ENCODE results near the gene HTD2.
"Not testable (repeated sequence)": the region's sequence is repeated elsewhere in the genome, so short reads cannot be mapped to it uniquely, and the experiment has no call there.

The HTD2 gene

GRCh38 chr3:58269356-58269755, 37.0 kb upstream of the HTD2 start:
- no peak overlapping the region for H3K27ac ChIP-seq
- TF ChIP-seq CTCF (conservative IDR thresholded peaks at IDR 0.05) = no peak

- TF ChIP-seq CTCF (conservative IDR thresholded peaks at IDR 0.05) = no peak
These were observed 35.8 kb upstream of the HTD2 start for GRCh38 chr3:58270485-58270884.

GRCh38 chr3:58271901-58272501, 34.3 kb upstream of the HTD2 start:
- TF ChIP-seq CTCF (conservative IDR thresholded peaks at IDR 0.05) = no peak
- no peak overlapping the region for H3K27ac ChIP-seq

More at GRCh38 chr3:58270485-58270884, 35.8 kb upstream of the HTD2 start:
- H3K27ac ChIP-seq = no peak overlapping the region

GRCh38 chr3:58272891-58273290, 33.4 kb upstream of the HTD2 start:
- TF ChIP-seq CTCF (conservative IDR thresholded peaks at IDR 0.05) = no peak
- no peak overlapping the region for H3K27ac ChIP-seq

GRCh38 chr3:58273362-58273761, 33.0 kb upstream of the HTD2 start:
- H3K27ac ChIP-seq = not testable (repeated sequence)

- no peak overlapping the region for H3K27ac ChIP-seq
These were observed 32.2 kb upstream of the HTD2 start for GRCh38 chr3:58274027-58274614.

GRCh38 chr3:58281069-58281468, 25.3 kb upstream of the HTD2 start:
- no peak overlapping the region for H3K27ac ChIP-seq

More at GRCh38 chr3:58274027-58274614, 32.2 kb upstream of the HTD2 start:
- TF ChIP-seq CTCF (conservative IDR thresholded peaks at IDR 0.05) = no peak

More at GRCh38 chr3:58281069-58281468, 25.3 kb upstream of the HTD2 start:
- no peak for TF ChIP-seq CTCF (conservative IDR thresholded peaks at IDR 0.05)

Measured in VCaP (cell line).